H1 (cell line): ENCODE data around the gene CD300C. TPM values are rescaled to one million over a fixed set of nuclear protein-coding genes. Genes with fewer than 3 reads are reported as not detected.

ENCODE experiments used
- EZH2 ChIP-seq: fragments of 200-600 bp; sonication (generic); IDR thresholded peaks from 2 replicates; pipeline ENCODE4 v1.7.1; 2012; ENCODE audit warnings: low read depth, mild to moderate bottlenecking, moderate library complexity, low read length, inconsistent platforms; ENCODE audit not compliant: severe bottlenecking
- RFX5 ChIP-seq: IDR thresholded peaks from 2 replicates; pipeline ENCODE4 v1.6.1; 2011; ENCODE audit warnings: low read depth, low read length, improper control_type of control experiment, borderline replicate concordance
- YY1 ChIP-seq: IDR thresholded peaks from 2 replicates; pipeline ENCODE4 v1.6.1; 2011; ENCODE audit warnings: low read depth, mild to moderate bottlenecking, low read length
- polyA plus RNA-seq, 7 experiments: library from polyadenylated mRNA; depleted of rRNA in 3 of 7; stranded (reverse) in 5 of 7; unstranded in 2 of 7; fragments of >200 nt in 5 of 7; fragments of 200-250 nt in 2 of 7; gene quantifications; 1 replicate in 5 of 7; 2 replicates in 1 of 7; 4 replicates in 1 of 7; pipeline versions ENCODE4 v1.2.1 to v1.2.3, GENCODE V29; 2011 to 2013; ENCODE audit warnings: missing spikeins in 2 of 7, mixed read lengths in 2 of 7
- total RNA-seq: library from RNA; stranded (reverse); fragmentation: NEBNext Ultra II Directional; extraction: Animal tissue kit (Norgen Biotek cat#: 25700); gene quantifications from 2 replicates; pipeline ENCODE4 v1.2.1, GENCODE V29; 2021
- TF ChIP-seq, protein P1 (sequence below), 3 experiments: IDR thresholded peaks; 1 replicate in 2 of 3; 2 replicates in 1 of 3; pipeline versions ENCODE4 v1.5.1 to v1.6.1; 2011; ENCODE audit warnings: low read length in 3 of 3, mild to moderate bottlenecking in 3 of 3, inconsistent platforms in 2 of 3, low read depth in 1 of 3, moderate library complexity in 1 of 3; ENCODE audit not compliant: insufficient read depth in 1 of 3; ENCODE audit errors: control extremely low read depth in 1 of 3

Gene CD300C
- total and polyA plus RNA-seq, 2 of the 8 experiments (the other 6 are each of a cell fraction or from before 2014, with no cell fraction given): not detected

DNA sequence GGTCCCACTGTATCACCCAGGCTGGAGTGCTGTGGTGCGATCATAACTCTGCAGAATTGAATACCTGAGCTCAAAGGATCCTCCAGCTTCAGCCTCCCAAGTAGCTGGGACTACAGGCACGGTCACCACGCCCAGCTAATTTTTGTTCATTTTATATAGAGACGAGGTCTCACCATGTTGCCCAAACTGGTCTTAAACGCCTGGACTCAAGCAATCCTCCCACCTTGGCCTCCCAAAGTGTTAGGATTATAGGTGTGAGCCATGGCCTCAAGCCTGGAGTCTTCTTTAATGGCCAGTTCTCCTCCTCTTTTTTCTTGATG is 15.1 kb downstream of the CD300C start (continued):
- TF ChIP-seq RFX5 (no peak), YY1 (no peak), EZH2 (no peak)
- TF ChIP-seq, protein P1, sequence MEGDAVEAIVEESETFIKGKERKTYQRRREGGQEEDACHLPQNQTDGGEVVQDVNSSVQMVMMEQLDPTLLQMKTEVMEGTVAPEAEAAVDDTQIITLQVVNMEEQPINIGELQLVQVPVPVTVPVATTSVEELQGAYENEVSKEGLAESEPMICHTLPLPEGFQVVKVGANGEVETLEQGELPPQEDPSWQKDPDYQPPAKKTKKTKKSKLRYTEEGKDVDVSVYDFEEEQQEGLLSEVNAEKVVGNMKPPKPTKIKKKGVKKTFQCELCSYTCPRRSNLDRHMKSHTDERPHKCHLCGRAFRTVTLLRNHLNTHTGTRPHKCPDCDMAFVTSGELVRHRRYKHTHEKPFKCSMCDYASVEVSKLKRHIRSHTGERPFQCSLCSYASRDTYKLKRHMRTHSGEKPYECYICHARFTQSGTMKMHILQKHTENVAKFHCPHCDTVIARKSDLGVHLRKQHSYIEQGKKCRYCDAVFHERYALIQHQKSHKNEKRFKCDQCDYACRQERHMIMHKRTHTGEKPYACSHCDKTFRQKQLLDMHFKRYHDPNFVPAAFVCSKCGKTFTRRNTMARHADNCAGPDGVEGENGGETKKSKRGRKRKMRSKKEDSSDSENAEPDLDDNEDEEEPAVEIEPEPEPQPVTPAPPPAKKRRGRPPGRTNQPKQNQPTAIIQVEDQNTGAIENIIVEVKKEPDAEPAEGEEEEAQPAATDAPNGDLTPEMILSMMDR (IDR thresholded peaks at IDR 0.05; ENCODE audit: control extremely low read depth in 1 of 3, insufficient read depth in 1 of 3, low read depth in 1 of 3, low read length in 3 of 3): no peak
